Loucy (cell line): ENCODE results near the gene KCNJ12.
"Not testable (repeated sequence)": the region's sequence is repeated elsewhere in the genome, so short reads cannot be mapped to it uniquely, and the experiment has no call there.

ENCODE experiments used
- H2AFZ ChIP-seq: fragments of 200-600 bp; sonication (generic); 2 replicates; pipeline ENCODE4 v1.6.0; 2016; ENCODE audit warnings: antibody characterized with exemption, mild to moderate bottlenecking, low read length, moderate library complexity
- H3F3A ChIP-seq: fragments of 200-600 bp; 2 replicates; pipeline ENCODE4 v1.6.0; 2016; ENCODE audit warnings: antibody characterized with exemption, low read depth, mild to moderate bottlenecking
- H3K27me3 ChIP-seq: fragments of 200-600 bp; sonication (generic); 2 replicates; pipeline ENCODE4 v1.6.1; 2014; ENCODE audit warnings: low read length, mild to moderate bottlenecking; ENCODE audit not compliant: insufficient read depth, poor library complexity, severe bottlenecking
- H3K36me3 ChIP-seq: fragments of 200-600 bp; sonication (generic); 2 replicates; pipeline ENCODE4 v1.6.1; 2016; ENCODE audit warnings: low read length; ENCODE audit not compliant: insufficient read depth
- H3K4me1 ChIP-seq: fragments of 200-600 bp; sonication (generic); 2 replicates; pipeline ENCODE4 v1.5.1; 2014; ENCODE audit warnings: low read length, mild to moderate bottlenecking; ENCODE audit not compliant: insufficient read depth, poor library complexity, severe bottlenecking
- H3K4me2 ChIP-seq: fragments of 200-600 bp; sonication (generic); 2 replicates; pipeline ENCODE4 v1.6.0; 2014; ENCODE audit warnings: antibody characterized with exemption, low read length, low read depth, mild to moderate bottlenecking; ENCODE audit not compliant: poor library complexity, severe bottlenecking
- H3K4me3 ChIP-seq: fragments of 200-600 bp; sonication (generic); 2 replicates; pipeline ENCODE4 v1.5.1; 2014; ENCODE audit warnings: low read length, mild to moderate bottlenecking, mixed read lengths; ENCODE audit not compliant: poor library complexity, severe bottlenecking
- H3K79me2 ChIP-seq: fragments of 200-600 bp; sonication (generic); 2 replicates; pipeline ENCODE4 v1.6.1; 2014; ENCODE audit warnings: low read length; ENCODE audit not compliant: insufficient read depth
- H3K9ac ChIP-seq: fragments of 200-600 bp; sonication (generic); 2 replicates; pipeline ENCODE4 v1.6.0; 2014; ENCODE audit warnings: mild to moderate bottlenecking, low read depth, low read length, moderate library complexity; ENCODE audit not compliant: poor library complexity, severe bottlenecking
- H3K9me2 ChIP-seq: fragments of 200-600 bp; sonication (generic); replicated peaks from 2 replicates; pipeline ENCODE4 v1.6.1; 2016; ENCODE audit warnings: low read depth, low read length, mixed read lengths
- H3K9me3 ChIP-seq: fragments of 200-600 bp; sonication (generic); 2 replicates; pipeline ENCODE4 v1.6.1; 2014; ENCODE audit warnings: mild to moderate bottlenecking, antibody characterized with exemption, low read length, low read depth; ENCODE audit not compliant: insufficient read depth
- H4K20me1 ChIP-seq: fragments of 200-600 bp; sonication (generic); 2 replicates; pipeline ENCODE4 v1.6.0; 2014; ENCODE audit warnings: antibody characterized with exemption, low read length, mild to moderate bottlenecking; ENCODE audit not compliant: insufficient read depth, poor library complexity, severe bottlenecking
- EZH2phosphoT487 ChIP-seq: fragments of 200-600 bp; IDR thresholded peaks from 2 replicates; pipeline ENCODE4 v1.6.1; 2018; ENCODE audit warnings: antibody characterized with exemption, mild to moderate bottlenecking, moderate library complexity, borderline replicate concordance
- TF ChIP-seq, protein P1 (sequence below): fragments of 200-600 bp; sonication (generic); conservative IDR thresholded peaks from 2 replicates; pipeline ENCODE4 v1.5.1; 2014; ENCODE audit warnings: mild to moderate bottlenecking, antibody characterized with exemption, low read length

Gene KCNJ12

DNA sequence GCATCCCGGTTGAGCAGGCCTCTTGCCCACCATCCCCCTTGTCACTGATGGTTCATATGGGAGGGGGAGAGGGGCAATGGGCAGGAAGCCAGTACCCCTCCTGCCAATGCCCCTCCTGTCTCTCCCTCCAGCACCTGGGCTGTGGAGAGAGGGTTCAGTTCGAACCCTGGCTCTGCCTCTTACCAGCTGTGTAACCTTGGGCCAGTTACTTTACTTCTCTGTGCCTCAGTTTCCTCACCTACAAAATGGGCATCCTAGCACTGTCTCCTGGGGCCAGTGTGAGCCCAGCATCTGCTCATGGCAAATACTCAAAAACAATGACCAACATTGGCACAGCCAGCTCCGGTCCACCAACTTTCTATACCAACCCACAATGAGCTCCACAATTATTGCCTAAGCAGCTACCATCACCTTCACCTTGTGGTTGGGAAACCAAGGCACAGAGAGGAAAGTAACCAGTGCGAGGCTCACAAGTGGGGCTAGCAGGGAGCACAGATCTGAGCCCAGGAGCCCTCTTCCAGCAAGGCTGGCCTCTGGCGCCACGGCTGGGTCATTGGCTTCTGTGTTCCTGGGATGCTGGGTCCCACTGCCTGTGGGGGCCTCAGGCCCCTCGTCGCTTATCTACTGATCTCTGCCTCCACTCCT is 38.1 kb upstream of the KCNJ12 start:
- H3K4me3 ChIP-seq, H3F3A ChIP-seq: not testable (repeated sequence)

DNA sequence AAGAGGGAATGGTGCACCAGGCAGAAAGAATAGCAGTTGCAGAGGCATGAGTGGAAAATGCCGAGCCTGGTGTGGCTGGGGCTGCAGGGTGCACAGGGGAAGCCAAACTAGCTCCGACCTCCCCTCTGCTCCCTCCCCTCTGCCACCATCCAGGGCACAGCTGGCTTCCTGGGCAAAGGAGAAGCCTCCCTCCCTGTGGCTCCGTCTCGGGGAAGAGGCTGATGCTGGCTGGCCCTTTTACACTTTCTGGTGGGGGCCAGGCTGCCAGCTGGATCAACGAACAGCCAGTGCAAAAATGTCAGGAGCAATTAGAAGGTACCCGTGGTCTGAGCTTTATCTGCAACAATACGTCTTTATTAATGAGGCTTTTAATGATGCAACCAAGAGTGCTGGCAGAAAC is 37.1 kb upstream of the KCNJ12 start:
- Histone ChIP-seq H3K9me2 (no peaks in the 10 kb centered on the region), H3K4me3 (no peak overlapping the region), H2AFZ (no peak overlapping the region), H3K27me3 (no peaks in the 10 kb centered on the region), H3K9ac (no peak overlapping the region), H4K20me1 (no peaks in the 10 kb centered on the region), H3K9me3 (no peaks in the 10 kb centered on the region), H3F3A (no peaks in the 10 kb centered on the region), H3K4me2 (no peak overlapping the region), H3K4me1 (no peaks in the 10 kb centered on the region), H3K36me3 (no peaks in the 10 kb centered on the region), H3K79me2 (no peaks in the 10 kb centered on the region)
- TF ChIP-seq, protein P1, sequence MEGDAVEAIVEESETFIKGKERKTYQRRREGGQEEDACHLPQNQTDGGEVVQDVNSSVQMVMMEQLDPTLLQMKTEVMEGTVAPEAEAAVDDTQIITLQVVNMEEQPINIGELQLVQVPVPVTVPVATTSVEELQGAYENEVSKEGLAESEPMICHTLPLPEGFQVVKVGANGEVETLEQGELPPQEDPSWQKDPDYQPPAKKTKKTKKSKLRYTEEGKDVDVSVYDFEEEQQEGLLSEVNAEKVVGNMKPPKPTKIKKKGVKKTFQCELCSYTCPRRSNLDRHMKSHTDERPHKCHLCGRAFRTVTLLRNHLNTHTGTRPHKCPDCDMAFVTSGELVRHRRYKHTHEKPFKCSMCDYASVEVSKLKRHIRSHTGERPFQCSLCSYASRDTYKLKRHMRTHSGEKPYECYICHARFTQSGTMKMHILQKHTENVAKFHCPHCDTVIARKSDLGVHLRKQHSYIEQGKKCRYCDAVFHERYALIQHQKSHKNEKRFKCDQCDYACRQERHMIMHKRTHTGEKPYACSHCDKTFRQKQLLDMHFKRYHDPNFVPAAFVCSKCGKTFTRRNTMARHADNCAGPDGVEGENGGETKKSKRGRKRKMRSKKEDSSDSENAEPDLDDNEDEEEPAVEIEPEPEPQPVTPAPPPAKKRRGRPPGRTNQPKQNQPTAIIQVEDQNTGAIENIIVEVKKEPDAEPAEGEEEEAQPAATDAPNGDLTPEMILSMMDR = no peak
- no peak for TF ChIP-seq EZH2phosphoT487

More for the DNA sequence above, 38.1 kb upstream of the KCNJ12 start:
- not testable (repeated sequence) for H3K9me3 ChIP-seq, H3K36me3 ChIP-seq, H3K4me1 ChIP-seq, H3K9me2 ChIP-seq, H3K79me2 ChIP-seq, H3K9ac ChIP-seq, H4K20me1 ChIP-seq, H2AFZ ChIP-seq, H3K4me2 ChIP-seq, H3K27me3 ChIP-seq

DNA sequence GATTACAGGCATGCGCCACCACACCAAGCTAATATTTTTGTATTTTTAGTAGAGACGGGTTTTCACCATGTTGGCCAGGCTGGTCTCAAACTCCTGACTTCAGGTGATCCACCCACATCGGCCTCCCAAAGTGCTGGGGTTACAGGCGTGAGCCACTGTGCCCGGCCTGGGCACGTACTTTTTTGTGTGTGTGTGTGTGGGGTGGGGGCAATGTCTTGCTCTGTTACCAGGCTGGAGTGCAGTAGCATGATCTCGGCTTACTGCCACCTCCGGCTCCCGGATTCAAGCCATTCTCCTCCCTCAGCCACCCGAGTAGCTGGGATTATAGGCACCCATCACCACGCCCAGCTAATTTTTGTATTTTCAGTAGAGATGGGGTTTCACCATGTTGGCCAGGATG is 36.6 kb upstream of the KCNJ12 start:
- H3K79me2 ChIP-seq, H3K9me3 ChIP-seq, H3K4me3 ChIP-seq, H3K9me2 ChIP-seq, H3K36me3 ChIP-seq, H2AFZ ChIP-seq, H3F3A ChIP-seq, H3K9ac ChIP-seq, H3K27me3 ChIP-seq, H4K20me1 ChIP-seq, H3K4me2 ChIP-seq, H3K4me1 ChIP-seq: not testable (repeated sequence)

DNA sequence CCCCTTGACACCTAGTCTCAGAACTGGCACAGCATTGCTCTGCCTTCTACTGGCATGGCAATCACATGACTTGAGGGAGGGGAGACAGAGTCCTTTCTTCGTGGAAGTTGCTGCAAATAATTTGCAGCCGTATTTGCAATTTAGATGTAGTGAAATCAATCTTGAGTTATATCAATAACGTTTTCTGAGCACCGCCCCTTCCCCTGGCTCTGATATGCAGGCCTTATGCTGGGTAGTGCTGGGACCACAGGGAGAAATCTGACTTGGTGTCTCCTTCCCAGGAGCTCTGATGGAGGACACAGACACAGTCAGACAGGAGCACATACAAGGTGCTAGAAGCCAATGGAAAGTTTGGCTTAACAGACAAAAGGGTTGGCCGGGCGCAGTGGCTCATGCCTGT is 35.8 kb upstream of the KCNJ12 start:
- not testable (repeated sequence) for H3K4me2 ChIP-seq, H3K9me2 ChIP-seq, H3K36me3 ChIP-seq, H2AFZ ChIP-seq, H3K9ac ChIP-seq, H3K79me2 ChIP-seq, H3K4me3 ChIP-seq, H3K4me1 ChIP-seq, H4K20me1 ChIP-seq, H3F3A ChIP-seq, H3K27me3 ChIP-seq, H3K9me3 ChIP-seq

DNA sequence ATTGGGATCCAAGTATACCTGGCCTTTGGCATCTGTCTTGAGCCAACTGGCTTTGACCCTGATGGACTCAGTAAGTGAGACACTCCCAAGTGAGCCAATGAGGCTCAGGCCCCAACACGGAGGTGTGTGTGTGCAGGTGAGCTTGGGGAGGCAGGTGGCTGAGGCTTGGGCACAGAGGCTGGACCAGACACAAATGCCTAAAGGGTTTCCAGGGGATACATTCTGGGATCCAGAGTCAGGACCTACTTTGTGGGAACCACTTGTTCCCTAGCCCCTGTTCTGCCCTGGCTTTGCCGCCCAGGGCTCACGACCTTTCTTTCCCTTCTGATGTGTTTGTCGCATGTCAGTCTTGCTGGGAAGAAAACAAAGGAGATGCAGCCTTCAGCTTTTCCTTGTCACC is 34.9 kb upstream of the KCNJ12 start:
- not testable (repeated sequence) for H3K9me3 ChIP-seq, H3K79me2 ChIP-seq, H3K9ac ChIP-seq, H3K9me2 ChIP-seq, H4K20me1 ChIP-seq, H3K4me3 ChIP-seq, H3K4me1 ChIP-seq, H3K27me3 ChIP-seq, H3K36me3 ChIP-seq, H3K4me2 ChIP-seq, H2AFZ ChIP-seq, H3F3A ChIP-seq

DNA sequence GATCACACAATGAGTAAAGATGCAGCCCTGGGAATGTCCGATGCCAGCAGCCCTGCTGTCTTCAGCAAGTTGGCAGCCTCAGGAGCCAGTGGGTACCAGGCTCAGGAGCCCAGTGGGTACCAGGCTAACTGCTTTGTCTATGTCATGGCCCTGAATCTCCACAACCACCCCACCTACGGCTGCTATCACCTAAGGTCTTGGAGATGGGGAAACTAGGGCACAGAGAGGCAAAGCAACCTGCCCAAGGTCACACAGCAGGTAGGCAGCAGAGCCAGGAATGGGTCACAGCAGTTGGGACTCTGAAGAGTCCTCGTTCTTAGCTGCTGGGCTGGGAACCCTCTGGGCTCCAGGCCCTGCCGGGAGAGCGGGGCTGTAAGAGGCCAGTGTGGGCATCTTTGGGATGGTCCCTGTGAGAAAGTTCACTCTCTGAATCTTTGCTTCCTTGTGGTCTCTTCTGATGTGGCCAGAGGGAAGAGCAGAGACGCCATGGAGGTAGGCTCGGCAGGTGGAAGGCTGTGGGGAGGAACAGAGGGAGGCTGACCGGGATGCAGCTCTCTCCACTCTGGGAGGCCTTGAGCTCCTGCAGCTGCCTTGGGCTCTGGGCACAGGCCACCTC is 34.1 kb upstream of the KCNJ12 start:
- H3K4me2 ChIP-seq, H3K4me3 ChIP-seq, H2AFZ ChIP-seq, H3K9me3 ChIP-seq, H3F3A ChIP-seq, H3K4me1 ChIP-seq, H3K9ac ChIP-seq, H3K79me2 ChIP-seq, H4K20me1 ChIP-seq, H3K27me3 ChIP-seq, H3K36me3 ChIP-seq, H3K9me2 ChIP-seq: not testable (repeated sequence)
